Measurements from ENCODE around the gene ARAP3. TPM values are rescaled to one million over a fixed set of nuclear protein-coding genes. Genes with fewer than 3 reads are reported as not detected.

ARAP3 gene
- total RNA-seq, 1 experiment from 2014 or later: 2.5 TPM

GRCh38 chr5:141656396-141656795, 25.6 kb downstream of the ARAP3 start:
- intact Hi-C loops (cut with micrococcal nuclease; ENCODE audit: unreplicated experiment) (no loop called here), in situ Hi-C loops (cut with HindIII; ENCODE audit: low pct_unique_long_range_greater_than_20kb, low sequenced_read_pairs) (no loop called here)
- Histone ChIP-seq H3K27ac (ENCODE audit: low read length) (no peak overlapping the region), H3K9me3 (ENCODE audit: control insufficient read depth, insufficient read depth, low read depth, low read length) (no peaks in the 10 kb centered on the region), H3K4me1 (ENCODE audit: control insufficient read depth, insufficient read depth, low read length) (no peaks in the 10 kb centered on the region), H3K4me3 (ENCODE audit: low read depth in 2 of 2, low read length in 2 of 2) (no peak overlapping the region), H3K36me3 (ENCODE audit: control insufficient read depth, insufficient read depth, low read length) (no peaks in the 10 kb centered on the region), H3K27me3 (ENCODE audit: control insufficient read depth, insufficient read depth, low read length) (no peaks in the 10 kb centered on the region)
- TF ChIP-seq POLR2AphosphoS5 (IDR thresholded peaks at IDR 0.05; ENCODE audit: low read depth, low read length): no peak
- TF ChIP-seq TCF7L2 (IDR thresholded peaks at IDR 0.05; ENCODE audit: low read depth, low read length): no peak
- TF ChIP-seq, protein P1, sequence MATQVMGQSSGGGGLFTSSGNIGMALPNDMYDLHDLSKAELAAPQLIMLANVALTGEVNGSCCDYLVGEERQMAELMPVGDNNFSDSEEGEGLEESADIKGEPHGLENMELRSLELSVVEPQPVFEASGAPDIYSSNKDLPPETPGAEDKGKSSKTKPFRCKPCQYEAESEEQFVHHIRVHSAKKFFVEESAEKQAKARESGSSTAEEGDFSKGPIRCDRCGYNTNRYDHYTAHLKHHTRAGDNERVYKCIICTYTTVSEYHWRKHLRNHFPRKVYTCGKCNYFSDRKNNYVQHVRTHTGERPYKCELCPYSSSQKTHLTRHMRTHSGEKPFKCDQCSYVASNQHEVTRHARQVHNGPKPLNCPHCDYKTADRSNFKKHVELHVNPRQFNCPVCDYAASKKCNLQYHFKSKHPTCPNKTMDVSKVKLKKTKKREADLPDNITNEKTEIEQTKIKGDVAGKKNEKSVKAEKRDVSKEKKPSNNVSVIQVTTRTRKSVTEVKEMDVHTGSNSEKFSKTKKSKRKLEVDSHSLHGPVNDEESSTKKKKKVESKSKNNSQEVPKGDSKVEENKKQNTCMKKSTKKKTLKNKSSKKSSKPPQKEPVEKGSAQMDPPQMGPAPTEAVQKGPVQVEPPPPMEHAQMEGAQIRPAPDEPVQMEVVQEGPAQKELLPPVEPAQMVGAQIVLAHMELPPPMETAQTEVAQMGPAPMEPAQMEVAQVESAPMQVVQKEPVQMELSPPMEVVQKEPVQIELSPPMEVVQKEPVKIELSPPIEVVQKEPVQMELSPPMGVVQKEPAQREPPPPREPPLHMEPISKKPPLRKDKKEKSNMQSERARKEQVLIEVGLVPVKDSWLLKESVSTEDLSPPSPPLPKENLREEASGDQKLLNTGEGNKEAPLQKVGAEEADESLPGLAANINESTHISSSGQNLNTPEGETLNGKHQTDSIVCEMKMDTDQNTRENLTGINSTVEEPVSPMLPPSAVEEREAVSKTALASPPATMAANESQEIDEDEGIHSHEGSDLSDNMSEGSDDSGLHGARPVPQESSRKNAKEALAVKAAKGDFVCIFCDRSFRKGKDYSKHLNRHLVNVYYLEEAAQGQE (IDR thresholded peaks at IDR 0.05; ENCODE audit: insufficient read depth in 1 of 2, low read depth in 2 of 2, low read length in 1 of 2): no peak
- no peak for TF ChIP-seq SIN3A (IDR thresholded peaks at IDR 0.05; ENCODE audit: borderline replicate concordance, insufficient read depth, low read depth, low read length)
- TF ChIP-seq CTCF (IDR thresholded peaks at IDR 0.05): no peak
- no peak for DNase-seq (ENCODE audit: low read depth, low spot score)
- ChIA-PET POLR2A (no interaction called here), CTCF (no interaction called here)
- no peak for ATAC-seq
- no TSS peak for BruUV-seq (replicated peaks)

- Histone ChIP-seq H3K27ac (ENCODE audit: low read length) (no peak overlapping the region), H3K4me3 (ENCODE audit: low read depth in 2 of 2, low read length in 2 of 2) (no peak overlapping the region), H3K27me3 (ENCODE audit: control insufficient read depth, insufficient read depth, low read length) (no peaks in the 10 kb centered on the region), H3K4me1 (ENCODE audit: control insufficient read depth, insufficient read depth, low read length) (no peaks in the 10 kb centered on the region), H3K9me3 (ENCODE audit: control insufficient read depth, insufficient read depth, low read depth, low read length) (no peaks in the 10 kb centered on the region), H3K36me3 (ENCODE audit: control insufficient read depth, insufficient read depth, low read length) (no peaks in the 10 kb centered on the region)
- no peak for ATAC-seq
- TF ChIP-seq POLR2AphosphoS5 (IDR thresholded peaks at IDR 0.05; ENCODE audit: low read depth, low read length): no peak
- TF ChIP-seq, protein P1 (IDR thresholded peaks at IDR 0.05; ENCODE audit: insufficient read depth in 1 of 2, low read depth in 2 of 2, low read length in 1 of 2): no peak
- no peak for TF ChIP-seq CTCF (IDR thresholded peaks at IDR 0.05)
- TF ChIP-seq SIN3A (IDR thresholded peaks at IDR 0.05; ENCODE audit: borderline replicate concordance, insufficient read depth, low read depth, low read length): no peak
- TF ChIP-seq TCF7L2 (IDR thresholded peaks at IDR 0.05; ENCODE audit: low read depth, low read length): no peak
- POLR2A ChIA-PET: no interaction called here
- no peak for DNase-seq (ENCODE audit: low read depth, low spot score)
- intact Hi-C loops (cut with micrococcal nuclease; ENCODE audit: unreplicated experiment): no loop called here
- BruUV-seq (replicated peaks): no TSS peak
- CTCF ChIA-PET: no interaction called here
- in situ Hi-C loops (cut with HindIII; ENCODE audit: low pct_unique_long_range_greater_than_20kb, low sequenced_read_pairs): no loop called here
Observed at GRCh38 chr5:141655020-141655419, 27.0 kb downstream of the ARAP3 start.
